ENCODE data around the gene HOXD10. TPM values are rescaled to one million over a fixed set of nuclear protein-coding genes. Genes with fewer than 3 reads are reported as not detected.

HOXD10 gene
- total RNA-seq, 3 donors from 2014 or later: 1.6 to 5.2 TPM; not detected in 1

DNA sequence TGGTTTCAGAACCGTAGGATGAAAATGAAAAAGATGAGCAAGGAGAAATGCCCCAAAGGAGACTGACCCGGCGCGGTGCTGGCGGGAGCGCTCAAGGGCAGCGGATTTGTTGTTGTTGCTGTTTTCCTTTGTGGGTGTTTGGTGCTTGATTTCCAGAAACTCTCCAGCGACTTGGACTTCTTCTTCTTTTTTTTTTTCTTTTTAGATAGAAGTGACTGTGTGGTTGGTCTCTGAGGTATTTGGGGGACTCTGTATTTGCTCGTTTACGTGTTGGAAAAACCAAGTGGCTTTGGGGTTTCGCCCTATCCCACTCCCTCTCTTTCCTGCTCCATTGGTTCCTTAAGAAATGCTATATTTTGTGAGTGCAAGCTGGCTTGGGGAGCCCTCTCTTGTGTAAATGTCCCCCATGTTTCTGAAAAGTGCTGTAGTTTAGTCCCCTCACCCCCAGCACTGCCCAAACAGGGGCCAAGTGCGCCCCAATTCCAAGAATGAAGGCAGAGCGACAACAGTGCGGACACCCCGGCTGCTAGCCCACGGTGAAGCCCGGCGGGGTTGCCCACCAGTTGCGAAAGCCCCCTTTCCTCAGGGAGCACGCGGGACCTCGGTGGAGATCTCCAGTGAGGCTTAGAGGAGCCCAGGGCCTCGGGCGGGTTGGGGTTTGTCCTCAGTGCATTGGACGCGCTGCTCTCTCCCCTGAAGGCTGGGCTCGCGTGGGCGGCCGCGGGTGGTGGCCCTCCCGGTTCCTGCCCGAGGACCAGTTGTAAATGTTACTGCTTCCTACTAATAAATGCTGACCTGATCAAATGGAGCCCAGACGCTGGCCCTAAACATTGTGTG, 7.8 kb downstream of the HOXD10 start:
- Histone ChIP-seq H3K4me3 (peak overlapping the region; percentile 54 to 64 (median 62)), H3K27me3 (peaks cover 4 to 88% of the 10 kb centered on the region in 2 donors), H3K9me3 (peaks cover 0 to 2% of the 10 kb centered on the region in 2 donors), H3K4me1 (no peaks in the 10 kb centered on the region), H3K36me3 (no peaks in the 10 kb centered on the region), H3K27ac (peak overlapping the region in 1 of 2 donors; percentile 81)
- TF ChIP-seq POLR2A (IDR thresholded peaks at IDR 0.05) (no peak), POLR2AphosphoS5 (IDR thresholded peaks at IDR 0.05) (no peak), CTCF (IDR thresholded peaks at IDR 0.05) (no peak)
- no peak for DNase-seq (ENCODE audit: low spot score in 2 of 2)
- intact Hi-C loops (cut with DNase I; ENCODE audit: low total_unique reads): no loop called here

DNA sequence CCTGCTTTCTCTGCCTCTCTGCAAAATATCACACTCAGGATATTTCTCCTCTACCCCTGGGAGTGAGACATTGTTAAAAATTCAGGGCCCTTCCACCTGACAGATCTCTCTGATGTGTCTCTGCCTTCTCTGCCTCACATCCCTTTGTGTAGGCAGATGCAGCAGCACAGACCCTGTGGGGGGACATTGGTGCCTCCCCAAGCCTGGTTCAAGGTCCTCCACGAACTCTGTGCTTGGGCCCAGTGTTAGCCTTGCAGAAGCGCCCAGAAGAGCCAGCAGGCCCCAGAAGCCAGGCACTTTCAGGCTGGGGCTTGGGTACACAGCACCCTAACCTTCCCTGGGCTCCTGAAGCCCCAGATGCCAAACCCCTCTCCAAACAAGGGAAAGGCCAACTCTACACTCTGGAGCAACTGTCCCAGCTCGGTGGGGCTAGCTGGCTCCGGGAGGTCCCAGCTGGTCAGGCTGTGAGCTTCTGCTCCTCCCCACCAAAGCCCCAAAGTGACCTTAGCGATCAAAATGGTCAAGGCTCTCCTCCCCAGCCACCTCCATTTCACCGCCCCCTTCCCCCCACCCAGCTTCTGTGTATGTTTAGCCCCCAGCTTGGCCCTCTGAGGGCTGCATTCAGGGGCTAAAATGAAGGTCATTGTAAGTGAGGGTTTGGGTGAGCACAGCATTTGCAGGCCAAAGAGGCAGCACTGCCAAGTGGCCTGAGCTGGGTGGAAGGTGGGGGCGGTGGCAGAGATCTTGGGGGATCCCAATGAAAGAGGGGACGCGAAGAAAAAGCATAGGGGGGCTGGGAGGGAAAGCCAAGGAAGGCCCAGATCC, 8.6 kb downstream of the HOXD10 start:
- H3K27me3 ChIP-seq: peaks cover 5 to 86% of the 10 kb centered on the region in 2 donors
- intact Hi-C loops (cut with DNase I; ENCODE audit: low total_unique reads): no loop called here
- no peaks in the 10 kb centered on the region for H3K4me1 ChIP-seq
- no peaks in the 10 kb centered on the region for H3K36me3 ChIP-seq
- DNase-seq (ENCODE audit: low spot score in 2 of 2): no peak
- H3K4me3 ChIP-seq: peak overlapping the region in 2 of 3 donors; percentile 54
- no peak for TF ChIP-seq POLR2A (IDR thresholded peaks at IDR 0.05)
- no peak for TF ChIP-seq POLR2AphosphoS5 (IDR thresholded peaks at IDR 0.05)
- no peak for TF ChIP-seq CTCF (IDR thresholded peaks at IDR 0.05)
- H3K27ac ChIP-seq: peak overlapping the region in 1 of 2 donors; percentile 81
- peaks cover 0 to 3% of the 10 kb centered on the region in 2 donors for H3K9me3 ChIP-seq

- Histone ChIP-seq H3K4me3 (peak overlapping the region in 1 of 3 donors; percentile 54), H3K9me3 (peaks cover 0 to 3% of the 10 kb centered on the region in 2 donors), H3K27ac (peak overlapping the region in 1 of 2 donors; percentile 74), H3K4me1 (no peaks in the 10 kb centered on the region), H3K27me3 (peaks cover 5 to 86% of the 10 kb centered on the region in 2 donors), H3K36me3 (no peaks in the 10 kb centered on the region)
- TF ChIP-seq POLR2A (IDR thresholded peaks at IDR 0.05): no peak
- no peak for TF ChIP-seq POLR2AphosphoS5 (IDR thresholded peaks at IDR 0.05)
- TF ChIP-seq CTCF (IDR thresholded peaks at IDR 0.05): no peak
- DNase-seq (ENCODE audit: low spot score in 2 of 2): no peak
- intact Hi-C loops (cut with DNase I; ENCODE audit: low total_unique reads): no loop called here
Measured at GRCh38 chr2:176125772-176126054, 9.1 kb downstream of the HOXD10 start.

DNA sequence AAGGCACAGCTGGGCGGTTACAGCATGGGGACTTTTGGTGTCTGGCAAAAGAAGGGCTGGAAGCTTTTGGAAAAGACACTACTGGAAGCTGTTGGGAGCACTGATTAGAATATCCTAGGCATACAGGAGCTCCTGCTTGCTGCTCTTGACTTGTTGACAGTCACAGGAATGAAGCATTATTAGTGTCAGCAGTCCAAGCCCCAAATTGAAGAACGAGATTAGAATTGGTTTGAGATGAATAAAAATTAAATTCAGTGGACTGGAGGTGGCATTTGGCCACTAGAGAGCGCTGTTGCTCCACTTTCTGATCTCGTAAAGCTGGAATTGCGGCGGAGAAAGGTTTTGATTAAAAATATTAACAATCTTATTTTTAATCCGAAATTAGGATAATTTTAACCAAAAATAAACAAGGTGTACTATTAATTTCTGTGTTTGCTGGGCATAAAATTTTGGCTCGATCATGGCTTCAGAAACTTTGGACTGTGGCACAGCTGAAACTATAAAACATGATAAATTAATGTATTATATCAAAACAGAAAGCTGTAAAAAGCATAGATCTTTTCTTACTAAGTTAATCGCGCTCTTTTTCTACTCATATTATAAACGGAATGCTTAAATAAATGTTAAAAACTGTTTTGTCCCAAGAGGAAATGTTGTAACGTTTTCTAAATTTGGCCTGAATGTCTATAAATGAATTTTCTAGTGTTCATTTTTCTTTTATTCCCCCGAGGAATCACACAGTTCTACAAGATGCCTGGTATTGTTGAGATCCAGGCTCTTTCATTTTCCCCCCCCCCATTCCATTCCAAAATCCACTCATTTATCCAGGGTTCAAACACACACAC, 10.6 kb downstream of the HOXD10 start:
- TF ChIP-seq POLR2AphosphoS5 (IDR thresholded peaks at IDR 0.05) (no peak), CTCF (IDR thresholded peaks at IDR 0.05) (peak; percentile 77 to 87 (median 85)), POLR2A (IDR thresholded peaks at IDR 0.05) (no peak)
- intact Hi-C loops (cut with DNase I; ENCODE audit: low total_unique reads): no loop called here
- Histone ChIP-seq H3K27ac (no peak overlapping the region), H3K36me3 (no peaks in the 10 kb centered on the region), H3K27me3 (peaks cover 5 to 86% of the 10 kb centered on the region in 2 donors), H3K4me1 (no peaks in the 10 kb centered on the region), H3K9me3 (peaks cover 0 to 3% of the 10 kb centered on the region in 2 donors), H3K4me3 (peak overlapping the region in 1 of 3 donors; percentile 73)
- DNase-seq (ENCODE audit: low spot score in 2 of 2): no peak
